ENCODE data around the gene SIL1.
A peak's percentile ranks its signal among the peaks of the same experiment; 100 is the strongest.
"Not testable (repeated sequence)": the region's sequence is repeated elsewhere in the genome, so short reads cannot be mapped to it uniquely, and the experiment has no call there.

Gene SIL1

DNA sequence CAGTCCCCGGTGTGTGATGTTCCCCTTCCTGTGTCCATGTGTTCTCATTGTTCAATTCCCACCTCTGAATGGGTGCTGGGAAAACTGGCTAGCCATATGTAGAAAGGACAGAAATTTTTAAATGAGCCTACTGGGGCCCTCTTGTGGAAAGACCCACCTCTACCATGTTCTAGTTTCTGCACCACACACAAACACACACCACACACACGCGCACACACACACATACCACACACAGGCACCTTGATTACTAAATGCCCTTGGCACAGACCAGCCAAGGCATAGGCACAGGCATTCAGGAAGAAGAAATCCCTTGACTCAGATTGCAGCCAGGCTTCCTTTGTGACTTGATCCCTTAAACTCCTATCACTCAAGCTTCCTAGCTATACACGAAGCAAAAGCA is 60.5 kb downstream of the SIL1 start:
- DNase-seq: peak; percentile 52

DNA sequence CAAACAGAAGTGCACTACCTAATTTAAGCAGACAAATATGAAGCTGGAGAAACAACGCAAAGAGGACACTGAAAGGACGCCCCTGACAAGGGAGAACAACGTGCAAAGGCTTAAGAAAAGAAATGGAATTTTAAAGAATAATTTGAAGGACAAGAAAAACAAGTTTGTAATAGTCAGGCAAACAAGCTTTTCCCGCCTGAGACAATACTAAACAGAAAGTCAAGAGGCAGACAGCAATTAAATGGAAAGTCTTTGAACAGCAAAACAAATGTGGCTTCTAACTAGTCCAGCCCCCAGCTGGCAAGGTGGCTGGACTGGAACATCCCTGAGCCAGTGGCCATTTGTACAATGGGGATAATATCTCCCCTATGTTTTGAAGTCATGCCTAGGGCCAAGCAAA is 63.3 kb downstream of the SIL1 start:
- no peak for DNase-seq

- no peak for DNase-seq
Observed at GRCh38 chr5:139133282-139133681, 64.9 kb downstream of the SIL1 start.

- DNase-seq: no peak
Observed at GRCh38 chr5:139132515-139132914, 65.7 kb downstream of the SIL1 start.

DNA sequence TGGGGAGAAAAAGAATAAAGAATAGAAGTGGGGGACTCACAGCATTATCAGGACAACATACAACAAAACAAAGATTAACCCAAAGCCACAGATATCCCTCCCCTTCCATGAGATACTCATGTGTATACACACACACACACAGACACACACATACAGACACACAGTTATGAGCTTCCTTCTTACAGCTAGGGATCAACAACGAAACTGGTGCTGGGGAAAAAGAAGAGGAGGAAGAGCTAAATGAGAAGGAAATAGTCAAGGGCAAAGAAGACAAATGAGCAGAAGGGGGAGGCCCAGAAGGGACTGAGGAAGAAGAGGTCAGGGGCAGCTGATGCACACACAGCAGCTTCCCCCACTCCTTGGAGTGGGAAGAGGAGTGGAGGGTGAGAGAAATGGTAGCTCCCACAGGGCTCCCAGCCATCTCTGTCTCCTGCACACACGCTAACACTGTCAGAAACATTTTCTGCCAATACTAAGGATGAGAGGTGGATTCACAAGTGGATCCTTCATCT is 66.2 kb downstream of the SIL1 start:
- DNase-seq: no peak

- no peak for DNase-seq
Observed at GRCh38 chr5:139131465-139131864, 66.7 kb downstream of the SIL1 start.

- DNase-seq: no peak
Observed at GRCh38 chr5:139131062-139131461, 67.1 kb downstream of the SIL1 start.

GRCh38 chr5:139130214-139130613 is 68.0 kb downstream of the SIL1 start:
- no peak for DNase-seq

DNA sequence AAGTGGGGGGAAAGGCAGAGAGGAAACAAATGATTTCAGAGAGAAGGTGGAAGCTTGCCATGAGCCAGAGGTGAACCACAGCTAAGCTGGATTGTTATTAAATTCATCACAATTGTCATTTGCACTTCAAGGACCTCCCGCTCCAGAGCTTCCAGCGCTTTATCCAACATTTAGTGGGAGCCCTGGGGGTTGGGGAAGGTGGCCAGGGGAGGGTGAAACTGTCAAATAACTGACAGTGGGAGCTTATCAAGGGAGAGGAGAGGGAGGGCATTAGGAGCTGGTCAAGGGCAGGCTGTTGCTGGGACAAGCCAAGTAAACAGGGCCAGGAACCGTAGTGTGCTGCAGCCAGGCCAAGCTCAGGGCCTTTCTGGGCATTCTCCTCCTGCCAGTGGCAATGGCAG is 71.5 kb downstream of the SIL1 start:
- no peak for DNase-seq

DNA sequence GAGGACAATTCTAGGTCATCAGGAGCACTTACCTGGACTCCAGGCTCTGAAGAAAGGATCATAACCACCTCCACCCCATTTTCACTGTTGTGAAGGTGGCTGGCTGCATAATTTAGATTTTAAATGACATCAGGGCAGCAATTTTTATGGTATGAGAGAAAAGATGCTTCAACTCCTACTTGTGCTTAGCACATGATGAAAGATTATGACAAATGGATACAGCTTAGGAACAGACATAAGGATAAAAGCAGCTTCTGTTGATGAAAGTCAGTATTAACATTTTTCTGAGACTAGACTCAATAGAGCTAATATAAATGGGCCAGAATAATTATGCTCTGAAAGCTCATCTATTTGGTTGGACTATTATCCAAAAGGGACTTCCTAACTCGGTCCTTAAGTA is 72.2 kb downstream of the SIL1 start:
- DNase-seq: no peak

GRCh38 chr5:139124774-139125520 is 73.2 kb downstream of the SIL1 start:
- DNase-seq: no peak

DNA sequence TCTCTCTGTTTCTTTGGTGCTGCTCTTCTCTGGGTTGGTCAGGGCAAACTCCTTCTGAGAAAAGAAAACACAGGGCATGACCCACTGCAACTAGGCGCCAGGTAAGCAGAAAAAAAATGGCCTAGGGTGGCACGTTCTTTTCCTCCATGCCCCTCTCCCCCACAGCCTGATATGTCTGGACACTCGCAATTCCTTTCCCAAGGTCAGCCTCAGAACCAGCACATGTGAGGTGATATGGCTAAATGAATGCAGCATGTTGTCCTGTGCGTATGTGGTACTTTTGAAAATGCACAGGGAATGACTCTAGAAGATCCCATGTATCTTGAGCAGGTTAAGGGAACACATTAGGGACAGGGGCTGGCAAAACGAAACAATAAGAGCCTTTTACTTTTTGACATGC is 77.0 kb downstream of the SIL1 start:
- DNase-seq: no peak

DNA sequence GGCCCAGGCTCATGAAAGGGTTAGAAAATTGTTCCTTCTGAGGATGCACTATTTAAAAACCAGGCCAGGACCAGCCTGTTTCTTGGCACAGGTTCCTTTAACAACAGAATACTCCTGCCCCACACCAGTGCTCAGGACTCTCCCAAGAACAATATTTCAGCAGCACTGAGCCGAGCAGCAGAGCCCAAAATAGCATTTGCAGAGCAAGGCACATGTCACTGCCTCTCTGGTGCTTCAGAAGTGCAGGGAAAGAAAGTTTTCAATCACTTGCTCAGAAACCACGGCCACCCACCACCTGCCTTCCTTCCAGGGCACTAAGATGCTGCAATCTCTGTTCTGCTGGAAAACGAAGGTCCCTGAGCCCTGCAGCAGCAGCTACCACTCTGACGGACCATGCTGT is 77.6 kb downstream of the SIL1 start:
- no peak for DNase-seq

DNA sequence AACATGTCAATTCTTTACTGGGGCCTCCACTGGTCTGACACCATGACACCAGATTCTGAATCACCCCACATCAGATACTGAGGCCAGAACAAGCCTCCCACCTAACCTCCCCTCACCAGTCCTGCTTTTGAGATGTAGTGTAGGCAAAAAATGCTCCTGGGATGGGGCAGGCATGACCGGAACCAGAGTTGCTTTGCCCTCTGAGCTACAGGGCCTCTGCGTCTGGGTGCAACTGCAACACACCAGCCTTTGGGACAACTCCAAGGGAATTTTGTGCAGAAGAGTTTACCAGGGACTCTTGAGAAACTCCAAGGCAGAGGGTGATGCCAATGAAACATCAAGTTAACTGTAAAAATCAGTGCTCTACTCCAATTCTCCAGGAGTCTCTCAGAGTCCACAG is 79.4 kb downstream of the SIL1 start:
- no peak for DNase-seq

DNA sequence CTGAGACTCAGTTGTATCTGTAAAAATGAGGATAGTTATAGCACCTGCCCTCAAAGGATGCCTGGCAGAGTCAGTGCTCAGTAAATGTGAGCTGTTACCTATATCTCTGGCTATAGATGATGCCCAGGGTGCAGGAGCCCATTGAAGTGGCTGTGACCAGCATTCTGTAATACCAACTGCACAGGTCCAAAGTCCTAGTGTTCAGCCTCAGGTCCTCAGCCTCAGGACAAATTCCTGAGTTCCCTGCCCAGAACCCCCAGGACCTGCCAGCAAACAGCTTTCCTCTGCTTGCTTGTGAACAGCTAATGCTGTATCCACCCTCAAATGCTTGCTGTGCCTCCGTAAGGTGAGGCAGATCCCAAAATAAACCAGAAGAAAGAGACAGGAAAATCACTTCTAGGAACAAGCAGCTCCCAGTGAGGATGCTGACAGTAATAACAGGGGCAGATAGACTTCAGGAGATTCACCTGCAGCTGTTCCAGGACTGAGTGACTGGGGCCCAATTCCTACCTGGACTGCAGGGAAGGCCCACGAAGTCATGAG is 80.8 kb downstream of the SIL1 start:
- no peak for DNase-seq

DNA sequence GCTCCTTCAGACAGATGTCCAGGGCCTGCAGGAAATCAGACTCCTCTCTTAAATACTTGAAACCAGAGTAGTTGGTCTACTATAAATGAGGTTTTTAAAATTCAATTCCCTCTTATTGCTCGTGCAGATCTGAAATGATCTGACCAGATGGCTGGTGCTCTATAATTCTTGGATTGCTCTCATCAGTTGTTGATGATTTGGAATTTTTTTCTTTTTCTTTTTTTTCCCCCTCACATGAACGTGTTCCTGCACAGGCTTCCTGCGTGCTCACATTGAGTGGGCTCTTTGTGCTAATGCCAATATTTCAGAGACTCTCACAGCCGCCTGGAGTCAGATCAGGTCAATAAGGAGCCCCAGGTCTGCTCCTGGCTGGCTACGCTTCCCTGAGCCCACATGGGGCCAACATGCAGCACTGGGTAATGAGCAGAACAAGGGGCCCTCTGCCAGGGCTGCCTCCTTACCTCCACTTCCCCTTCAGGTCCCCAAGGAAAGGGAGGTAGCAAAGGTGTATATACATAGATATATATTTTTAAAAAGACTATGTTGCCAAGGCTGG is 82.0 kb downstream of the SIL1 start:
- no peak for DNase-seq

DNA sequence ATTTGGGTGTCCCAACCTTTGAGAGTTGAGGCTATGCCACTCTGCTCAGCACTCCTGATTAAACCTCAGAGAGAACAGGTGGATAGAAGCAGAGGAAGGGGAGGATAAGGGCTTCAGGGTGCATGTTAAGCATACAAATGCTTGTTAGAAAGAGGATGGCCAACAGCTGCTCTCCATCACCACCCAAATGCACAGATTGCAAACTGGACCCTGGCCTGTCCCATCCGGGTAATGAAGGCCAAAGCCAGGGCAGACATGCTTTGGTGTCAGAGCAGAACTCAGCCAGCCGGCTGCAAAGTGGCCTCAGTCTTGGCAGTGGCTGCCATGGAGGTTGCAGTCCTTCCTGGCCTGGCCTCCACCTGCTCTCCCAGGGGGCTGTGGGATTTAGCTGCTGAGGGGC is 84.3 kb downstream of the SIL1 start:
- DNase-seq: no peak

DNA sequence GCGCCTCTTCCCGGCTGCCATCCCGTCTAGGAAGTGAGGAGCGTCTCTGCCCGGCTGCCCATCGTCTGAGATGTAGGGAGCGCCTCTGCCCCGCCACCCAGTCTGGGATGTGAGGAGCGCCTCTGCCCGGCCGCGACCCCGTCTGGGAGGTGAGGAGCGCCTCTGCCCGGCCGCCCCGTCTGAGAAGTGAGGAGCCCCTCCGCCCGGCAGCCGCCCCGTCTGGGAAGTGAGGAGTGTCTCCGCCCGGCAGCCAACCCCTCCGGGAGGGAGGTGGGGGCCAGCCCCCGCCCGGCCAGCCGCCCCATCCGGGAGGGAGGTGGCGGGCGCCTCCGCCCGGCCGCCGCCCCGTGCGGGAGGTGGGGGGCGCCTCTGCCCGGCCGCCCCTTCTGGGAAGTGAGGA is 85.8 kb downstream of the SIL1 start:
- not testable (repeated sequence) for DNase-seq

DNA sequence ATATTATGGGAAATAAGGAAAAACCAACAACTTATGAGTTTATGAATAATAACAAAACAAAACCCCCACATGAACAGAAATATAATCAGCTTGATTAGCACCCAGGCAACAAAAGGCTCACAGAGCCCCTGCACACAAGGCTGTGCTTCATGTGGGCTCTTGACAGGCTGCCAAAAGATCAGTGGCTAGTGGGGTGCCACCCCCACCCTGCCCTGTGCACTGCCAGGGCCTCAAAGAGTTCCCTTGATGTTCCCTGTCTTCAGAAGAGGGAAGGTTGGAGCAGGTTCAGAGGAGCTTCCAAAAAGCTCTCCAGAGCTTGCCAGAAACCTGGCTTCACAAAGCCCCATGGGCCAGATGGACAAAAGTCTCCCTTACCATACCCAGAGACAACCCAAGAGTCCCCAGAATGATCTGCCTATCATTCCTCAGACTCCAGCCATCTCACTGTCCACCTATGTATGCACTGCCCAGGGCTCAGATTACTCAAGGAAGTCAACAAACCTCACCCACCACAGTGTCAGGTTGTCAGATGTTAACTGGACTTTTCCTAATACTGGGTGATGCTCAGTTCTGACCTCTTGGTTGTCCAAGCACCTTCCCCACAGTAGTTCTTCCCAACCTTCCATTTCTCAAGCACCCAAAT is 87.5 kb downstream of the SIL1 start:
- DNase-seq: no peak

DNA sequence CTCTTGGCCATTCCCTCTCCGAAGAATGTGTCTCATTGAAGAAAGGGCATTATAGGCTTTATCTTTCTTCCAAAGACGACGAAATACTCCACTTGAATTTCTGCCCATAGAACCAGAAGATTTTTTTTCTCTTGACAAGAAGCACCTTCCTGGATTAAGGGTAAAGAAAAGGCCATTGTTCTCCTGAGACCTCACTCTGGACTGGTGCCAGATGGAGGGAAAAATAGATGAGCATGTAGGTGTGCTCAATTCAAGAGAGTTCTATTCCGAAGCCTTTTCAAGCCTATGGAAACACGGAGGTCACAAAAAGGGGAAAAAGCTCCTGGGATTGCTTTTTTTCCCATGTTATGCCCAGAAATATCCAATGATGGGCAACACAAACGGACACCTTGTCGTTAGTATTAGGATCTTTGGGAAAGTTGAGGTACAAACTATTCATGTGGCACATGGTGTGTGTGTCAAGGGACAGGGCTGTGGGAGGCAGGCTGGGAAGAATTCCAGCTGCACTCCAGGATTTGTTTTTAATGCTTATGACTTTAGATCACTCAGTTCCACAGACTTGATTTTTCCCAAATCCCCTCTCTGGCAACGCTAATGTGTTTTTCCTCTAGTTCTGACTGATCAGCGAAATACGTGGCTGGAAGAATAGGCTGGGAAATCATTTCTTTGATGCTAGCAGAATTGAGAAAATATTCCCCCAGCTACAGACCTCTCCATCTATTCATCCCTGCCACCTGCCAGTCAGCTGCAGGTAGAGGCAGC is 89.9 kb downstream of the SIL1 start:
- peak; percentile 19 for DNase-seq

DNA sequence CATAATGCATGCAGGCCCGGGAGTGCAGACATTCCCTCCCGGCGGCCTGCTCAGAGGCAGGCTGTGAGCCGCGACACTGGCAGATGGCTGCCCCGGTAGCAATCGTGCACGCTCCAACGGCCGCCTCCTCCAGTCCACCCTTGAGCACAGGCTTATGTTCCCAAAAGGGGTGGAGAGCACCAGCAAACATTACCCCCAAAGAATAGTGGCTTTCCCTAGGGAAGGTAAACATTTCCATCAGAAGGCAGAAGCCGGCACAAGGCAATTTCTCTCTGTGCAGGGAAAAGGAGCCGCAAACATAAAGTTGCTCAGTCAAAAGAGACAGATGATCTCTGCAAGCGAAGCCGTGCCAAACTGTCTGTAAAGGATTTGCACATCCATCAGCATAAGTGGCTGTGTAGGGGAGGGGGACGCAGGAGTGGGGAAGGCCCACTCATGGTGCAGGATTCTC is 92.5 kb downstream of the SIL1 start:
- DNase-seq: peak; percentile 90

DNA sequence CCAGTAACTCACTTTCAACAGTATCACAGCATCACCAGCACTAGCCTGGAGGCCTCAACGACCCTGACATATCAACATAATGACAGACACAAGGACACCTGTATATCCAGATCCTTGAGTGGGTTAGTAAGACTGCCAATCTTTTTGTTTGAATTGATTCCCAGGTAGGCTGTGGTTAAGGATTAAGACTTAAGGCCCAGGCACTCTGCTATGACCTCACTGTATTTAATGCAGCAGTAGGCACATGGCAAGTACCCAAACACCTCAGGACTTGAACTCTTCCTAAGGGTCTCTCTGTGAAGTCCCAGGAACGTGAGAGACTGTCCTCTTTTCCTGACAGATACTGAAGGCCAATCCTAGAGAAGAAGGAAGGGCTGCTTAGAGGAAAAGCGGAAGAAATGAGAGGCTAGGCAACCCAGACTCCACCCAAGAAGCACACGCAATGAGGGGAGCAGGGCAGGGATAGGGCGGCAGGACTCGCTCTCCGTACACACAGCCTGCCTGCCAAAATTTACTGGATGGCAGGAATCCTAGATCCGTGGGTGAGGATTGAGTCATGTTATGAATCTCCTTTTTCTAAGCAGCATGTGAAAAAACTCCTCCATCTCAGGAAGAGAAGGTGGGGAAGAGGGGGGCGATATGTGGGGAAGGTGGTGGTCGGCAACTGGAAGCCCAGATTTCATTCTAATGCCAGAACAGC is 93.4 kb downstream of the SIL1 start:
- no peak for DNase-seq

- no peak for DNase-seq
Observed at GRCh38 chr5:139103762-139104161, 94.4 kb downstream of the SIL1 start.

Data from NCI-H526 treated with DMSO at 0.1 percent for 48 hours (cell line).